HG02763 (cell line): ENCODE measurements around the gene HOXB7.

Experiments used
- ATAC-seq: cut with Tn5 transposase; IDR thresholded peaks from one replicate; pipeline ENCODE4 v1.9.1; 2021; ENCODE audit warnings: mild to moderate bottlenecking, moderate library complexity; ENCODE audit not compliant: unreplicated experiment

Gene HOXB7

DNA sequence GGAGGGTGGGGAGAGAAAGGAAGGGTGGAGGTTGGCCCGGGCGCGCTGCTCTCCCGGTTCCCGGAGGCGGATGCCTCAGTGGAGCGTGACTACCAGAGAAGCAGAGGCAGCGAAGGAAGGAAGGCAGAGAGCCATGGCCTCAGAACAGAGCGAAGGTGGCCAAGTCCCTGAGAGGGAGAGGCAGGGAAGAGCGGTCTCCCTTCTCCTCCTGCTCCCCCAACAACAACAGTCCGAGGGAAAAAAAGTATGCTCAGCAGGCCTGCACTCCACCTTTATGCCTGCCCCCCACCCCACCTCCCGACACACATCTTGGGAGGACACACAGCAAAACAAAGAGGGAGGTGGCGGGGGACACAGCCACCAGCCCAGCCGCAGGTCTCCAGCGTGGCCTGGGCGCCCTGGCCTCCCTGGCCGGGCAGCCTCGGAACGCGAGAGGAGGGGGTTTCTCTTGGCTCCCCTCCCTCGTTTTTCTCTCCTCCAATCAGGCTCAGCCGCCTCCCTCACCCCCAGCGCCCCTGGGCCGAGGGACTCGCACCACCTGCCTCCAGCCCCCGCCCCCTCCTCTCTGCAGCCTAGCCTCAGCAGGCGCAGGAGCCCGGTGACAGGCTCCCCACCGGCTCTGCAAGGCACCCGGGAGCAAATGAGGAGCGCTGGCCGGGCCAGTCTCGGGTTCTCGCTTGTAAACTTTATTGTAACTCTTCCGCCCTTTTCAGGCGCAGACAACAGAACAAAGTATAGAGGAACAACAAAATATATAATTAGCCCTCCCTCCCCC is 1.1 kb upstream of the HOXB7 start:
- no peak for ATAC-seq

DNA sequence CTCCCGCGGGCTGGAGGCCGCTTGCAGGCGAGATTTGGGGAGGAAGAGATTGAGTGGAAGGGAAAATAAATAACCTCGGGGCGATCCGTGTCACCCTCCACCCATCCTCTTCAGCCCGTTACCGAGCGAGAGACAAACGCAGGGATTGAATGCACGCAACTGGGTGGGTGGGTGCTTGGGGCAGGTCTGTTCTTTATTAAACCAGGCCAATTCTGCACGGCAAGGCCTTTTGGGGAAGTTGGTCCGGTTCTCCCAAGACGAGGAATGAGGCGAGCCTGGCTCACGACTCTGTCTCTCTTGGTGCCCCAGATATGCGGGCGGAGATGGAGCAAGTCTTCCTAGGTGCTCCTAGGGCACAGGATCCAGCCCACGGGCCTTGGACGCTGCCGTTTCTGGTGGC is 396 bp upstream of the HOXB7 start:
- no peak for ATAC-seq

DNA sequence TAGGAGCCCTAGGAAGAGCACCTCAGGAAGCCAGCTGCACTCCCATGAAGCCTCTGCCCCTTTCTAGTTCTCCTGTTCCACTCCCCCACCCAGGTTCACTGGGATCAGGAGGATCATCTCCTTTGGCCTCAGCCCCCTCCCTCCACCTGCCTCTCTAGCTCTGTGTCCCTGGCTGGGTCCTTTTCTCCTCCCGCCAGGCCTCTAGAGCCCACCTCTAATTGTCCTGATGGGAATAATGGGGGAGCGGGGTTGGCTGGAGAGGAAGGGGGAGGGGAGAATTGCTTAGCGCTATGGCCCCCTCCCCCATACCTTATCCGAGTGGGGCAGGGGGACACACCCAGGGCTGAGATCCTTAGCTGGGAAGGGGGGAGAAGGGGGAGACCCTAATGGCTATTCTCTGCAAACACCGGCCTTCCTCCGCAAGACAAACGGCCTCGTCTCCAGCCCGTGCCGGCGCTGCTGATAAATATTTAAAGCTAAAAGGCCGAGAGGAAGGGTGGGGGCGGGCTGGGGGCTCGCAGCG is 997 bp downstream of the HOXB7 start:
- ATAC-seq = no peak

DNA sequence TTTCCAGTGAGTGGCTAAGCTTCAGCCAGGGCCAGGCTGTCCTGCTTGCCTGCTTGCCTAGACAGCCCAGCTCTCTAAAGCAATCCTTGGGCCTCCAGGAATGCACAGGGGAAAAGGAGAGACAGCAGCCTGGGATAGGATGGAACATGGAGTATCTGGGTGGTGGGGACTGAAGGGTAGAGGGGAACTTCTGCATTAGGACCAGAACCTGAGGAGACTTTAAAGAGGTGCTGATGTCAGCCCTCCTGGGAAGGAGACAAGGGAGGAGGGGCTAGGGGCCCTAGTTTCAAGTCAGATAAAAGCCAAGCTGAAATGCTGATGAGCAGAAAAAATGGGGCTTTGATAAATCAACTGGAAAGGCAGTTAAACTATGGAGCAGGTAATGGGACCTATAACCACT is 1.8 kb downstream of the HOXB7 start:
- ATAC-seq = no peak

GRCh38 chr17:48608494-48608834 is 2.4 kb downstream of the HOXB7 start:
- no peak for ATAC-seq

DNA sequence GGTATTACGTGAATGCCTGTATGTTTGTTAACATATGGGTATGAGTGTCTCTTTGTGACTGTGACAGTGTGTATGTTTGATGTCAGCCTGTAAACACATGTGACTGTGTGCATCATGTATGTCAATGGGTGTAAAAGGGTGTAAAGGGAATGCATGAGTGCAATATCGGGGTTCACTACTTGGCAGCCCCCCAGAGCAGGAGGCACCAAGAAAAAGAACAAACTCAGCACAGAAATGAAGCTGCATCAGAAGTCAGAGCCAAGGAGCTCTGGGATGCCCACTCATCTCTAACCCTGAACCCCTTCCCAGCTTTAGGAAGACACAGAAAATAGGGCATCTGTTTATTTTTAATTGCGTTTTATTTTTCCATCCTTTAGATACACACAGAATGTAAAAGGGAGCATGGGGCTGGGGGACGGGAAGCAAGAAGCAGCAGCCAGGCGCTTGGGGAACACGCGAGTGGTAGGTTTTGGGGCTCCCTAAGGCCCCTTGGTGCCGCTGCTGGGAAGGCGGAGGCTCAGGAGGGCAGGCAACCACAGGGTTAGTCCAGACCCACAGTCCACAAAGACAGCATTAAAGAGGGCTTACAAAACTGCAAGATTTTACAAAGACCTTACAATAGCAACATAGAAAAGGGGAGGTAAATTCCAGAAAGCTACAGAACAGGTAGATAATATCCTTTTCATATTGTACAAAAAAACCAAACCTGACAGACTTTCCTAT is 3.8 kb downstream of the HOXB7 start:
- ATAC-seq = no peak

- no peak for ATAC-seq
Observed at GRCh38 chr17:48605991-48606891, 4.6 kb downstream of the HOXB7 start.

- ATAC-seq = no peak
Observed at GRCh38 chr17:48605409-48605919, 5.4 kb downstream of the HOXB7 start.

DNA sequence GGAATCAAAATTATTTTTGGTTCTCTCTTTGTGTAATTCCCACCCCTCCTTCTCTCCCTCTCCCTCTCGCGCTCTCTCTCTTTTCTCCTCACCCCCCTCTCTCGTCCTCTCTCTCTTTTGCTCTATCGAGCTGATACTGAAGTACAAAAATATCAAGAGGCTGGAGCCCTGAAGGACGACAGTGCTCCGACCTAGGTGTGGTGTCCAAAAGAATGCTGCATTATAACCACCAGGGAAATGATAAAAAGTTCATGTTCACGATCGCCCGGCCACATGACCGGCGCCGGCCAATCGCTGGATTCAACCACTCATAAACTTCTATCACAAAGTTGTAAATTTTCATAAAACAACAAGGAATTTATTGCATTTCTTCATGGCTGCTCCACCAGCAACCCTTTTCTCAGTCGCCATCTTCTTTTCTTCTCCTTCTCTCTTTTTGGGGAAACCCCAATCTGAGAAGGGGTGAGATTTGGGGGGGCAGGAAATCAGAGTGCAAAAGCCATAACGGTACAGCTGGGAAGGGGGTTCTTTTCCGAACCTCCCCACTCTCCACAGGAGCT is 6.0 kb downstream of the HOXB7 start, which contains the start of gene HOXB6:
TSS of gene HOXB6 (minus strand) at position 217 of the 560 bp plus-strand sequence. CDS start 6,836 bp downstream, outside the sequence.
- ATAC-seq = no peak

- no peak for ATAC-seq
Observed at GRCh38 chr17:48603959-48604769, 6.7 kb downstream of the HOXB7 start.

DNA sequence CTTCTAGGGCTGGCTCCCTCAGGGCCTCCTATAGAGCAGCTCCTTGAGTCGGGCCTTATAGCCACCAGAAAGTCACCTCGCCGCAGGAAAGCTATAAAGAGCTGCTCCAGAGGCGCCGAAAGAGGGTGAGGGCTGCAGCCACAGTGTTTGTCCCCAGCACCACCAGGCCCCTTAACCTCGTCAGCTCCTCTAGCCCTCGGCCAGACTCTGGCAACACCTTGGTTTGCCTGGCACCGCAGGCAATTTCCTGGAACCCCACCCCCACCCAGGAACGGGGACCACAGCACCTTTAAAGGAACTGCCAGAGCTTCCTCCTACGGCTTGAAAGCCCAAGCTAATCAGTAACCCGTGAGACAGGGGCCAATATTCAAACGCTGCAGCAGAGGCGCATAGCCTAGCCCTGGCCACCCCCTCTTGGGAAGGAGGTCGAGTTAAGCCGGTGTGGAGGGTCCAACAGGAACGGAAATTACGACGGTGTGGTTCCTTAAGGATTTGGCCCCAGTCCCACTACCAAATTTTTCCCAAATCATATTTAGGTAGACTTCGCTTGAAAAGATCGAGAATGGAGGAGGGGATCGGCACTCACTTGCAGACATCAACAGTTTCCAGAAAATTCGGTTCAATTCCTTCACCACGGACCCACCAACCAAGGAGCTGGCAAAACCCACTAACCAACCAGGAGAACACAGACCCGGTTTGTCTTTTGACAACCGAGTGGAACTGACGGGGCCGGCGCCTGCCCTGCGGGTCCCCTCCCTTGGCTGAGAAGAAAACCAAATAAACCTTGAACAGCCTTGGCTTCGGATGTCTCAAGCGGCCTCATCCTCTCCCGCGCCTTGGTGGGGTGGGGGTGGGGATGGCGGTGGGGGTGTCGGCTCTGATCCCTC is 9.0 kb downstream of the HOXB7 start:
- ATAC-seq = no peak

DNA sequence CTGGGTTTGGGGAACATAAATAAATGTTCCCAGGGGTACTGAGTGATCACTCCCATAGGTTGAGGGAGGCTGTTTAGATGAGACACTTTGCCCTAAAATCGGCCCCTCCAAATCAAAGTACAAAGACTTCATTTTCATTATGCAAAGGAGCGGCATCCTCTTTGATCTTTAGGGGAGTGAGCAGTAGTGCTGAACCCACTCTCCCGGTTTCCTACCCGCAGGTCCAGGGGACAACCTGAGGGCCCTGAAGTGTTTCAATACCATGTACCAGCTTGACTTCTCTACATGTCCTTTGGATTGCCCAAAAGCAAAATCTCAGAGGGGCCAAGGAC is 9.6 kb downstream of the HOXB7 start:
- no peak for ATAC-seq

- no peak for ATAC-seq
Observed at GRCh38 chr17:48600244-48601098, 10.3 kb downstream of the HOXB7 start.

DNA sequence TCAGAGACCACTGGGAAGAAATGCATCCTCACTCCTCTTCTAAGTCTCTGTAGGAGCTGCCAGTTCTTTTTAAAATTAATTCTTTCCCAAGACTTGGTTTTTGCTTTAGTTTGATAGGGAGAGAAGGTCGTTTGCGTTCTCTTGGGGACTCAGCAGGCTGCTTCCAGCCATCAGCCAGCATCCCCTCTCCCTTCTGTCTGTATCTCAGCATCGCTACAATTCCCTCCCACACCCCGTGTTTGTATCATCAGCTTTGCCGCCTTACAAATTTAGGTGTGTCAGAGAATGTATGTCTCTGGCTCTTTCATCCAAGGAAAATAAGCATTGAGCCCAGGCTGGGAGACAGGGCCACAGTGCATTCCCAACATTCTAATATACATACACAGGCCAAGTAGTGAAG is 11.5 kb downstream of the HOXB7 start:
- ATAC-seq = no peak

GRCh38 chr17:48598736-48599135 is 12.1 kb downstream of the HOXB7 start:
- ATAC-seq = no peak

DNA sequence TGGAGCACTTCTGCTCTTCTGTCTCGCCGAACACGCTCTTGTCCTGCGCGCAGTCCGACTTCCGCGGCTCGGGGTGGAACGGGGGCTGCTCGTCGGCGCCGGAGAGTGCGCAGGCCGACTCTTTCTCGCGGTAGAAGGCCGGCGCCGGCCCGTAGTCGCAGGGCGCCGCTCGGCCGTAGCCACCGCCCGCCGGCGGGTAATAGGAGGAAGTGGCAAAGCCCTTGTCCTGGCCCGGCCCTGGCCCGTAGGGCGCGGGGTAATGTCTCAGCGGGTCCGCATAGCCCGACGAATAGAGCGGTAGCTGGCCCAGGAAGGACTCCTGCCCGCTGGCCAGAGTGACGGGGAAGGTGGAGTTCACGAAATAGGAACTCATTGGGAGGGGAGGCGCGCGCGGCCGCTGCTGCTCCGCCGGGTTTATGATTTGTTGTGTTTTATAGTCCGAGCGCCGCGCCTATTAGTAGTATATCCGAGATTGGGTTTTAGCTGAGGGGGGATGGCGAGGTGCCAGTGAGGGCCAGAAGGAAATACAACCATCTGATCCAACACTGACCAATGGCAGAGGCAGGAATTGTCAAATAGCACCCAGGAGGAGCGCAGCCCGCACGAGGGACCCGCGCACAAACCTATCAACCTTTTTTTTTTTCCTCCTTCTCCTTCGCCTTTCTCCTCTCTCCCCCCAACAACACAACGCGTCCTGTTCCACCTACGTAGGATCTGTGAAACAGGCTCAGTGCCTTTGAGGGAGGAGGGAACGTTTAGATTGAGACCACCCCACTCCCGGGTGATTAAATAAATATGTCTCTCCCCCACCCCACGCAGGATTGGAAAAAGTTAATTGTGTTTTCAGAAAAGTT is 12.8 kb downstream of the HOXB7 start:
- ATAC-seq = no peak

DNA sequence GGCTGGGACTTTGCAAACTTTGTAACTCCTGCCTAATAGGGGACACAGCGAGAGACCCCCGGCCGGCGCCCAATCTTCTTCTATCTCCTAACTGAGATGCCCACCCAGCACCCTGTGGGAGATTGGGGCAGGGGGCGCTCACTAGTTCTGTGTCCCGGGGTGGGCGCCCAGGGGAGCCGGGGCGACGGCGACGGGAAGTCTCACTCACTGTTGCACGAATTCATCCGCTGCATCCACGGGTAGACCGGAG is 13.4 kb downstream of the HOXB7 start:
- ATAC-seq = no peak
